ENCODE data around the gene PLCB2. TPM values are rescaled to one million over a fixed set of nuclear protein-coding genes. Genes with fewer than 3 reads are reported as not detected.
A peak's percentile ranks its signal among the peaks of the same experiment; 100 is the strongest.

Gene PLCB2
- total RNA-seq, 1 experiment from 2014 or later = 0.84 TPM

DNA sequence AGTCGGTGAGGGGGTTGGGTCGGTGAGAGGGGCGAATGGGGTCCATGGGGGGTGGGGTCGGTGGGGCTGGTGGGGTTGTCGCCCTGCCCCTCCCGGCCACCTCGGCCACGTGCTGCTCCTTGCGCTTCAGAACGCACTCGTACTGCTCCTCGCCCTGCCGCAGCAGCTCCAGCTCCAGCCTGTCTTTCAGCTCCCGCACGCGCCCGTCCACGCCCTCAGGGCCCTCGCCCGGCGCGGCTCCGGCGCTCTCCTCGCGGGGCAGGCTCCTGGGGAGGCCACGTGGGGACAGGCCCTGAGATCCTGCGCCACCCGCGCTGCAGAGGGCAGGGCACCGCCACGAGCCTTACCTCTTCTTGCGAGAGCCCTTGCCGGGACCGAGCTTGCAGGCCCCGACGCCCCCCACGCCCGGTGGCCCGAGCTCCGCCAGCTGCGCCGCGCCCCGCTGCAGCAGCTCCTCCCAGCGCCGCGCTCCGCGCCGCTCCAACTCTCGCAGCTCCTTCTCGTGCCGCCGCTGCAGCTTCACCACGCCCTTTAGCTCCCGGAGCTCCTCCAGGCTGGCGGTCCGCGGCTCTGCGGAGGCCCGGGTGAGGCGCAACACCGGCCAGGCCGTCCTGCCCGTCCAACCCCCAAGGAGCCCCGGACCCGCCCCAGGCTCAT lies 16.7 kb downstream of the PLCB2 start:
- intact Hi-C loops (cut with micrococcal nuclease) = no loop called here
- DNase-seq (ENCODE audit: unreplicated experiment) = peak; percentile 63
- Mint-ChIP-seq H3K27ac (ENCODE audit: low read depth, unreplicated experiment) (no peak overlapping the region), H3K27me3 (ENCODE audit: insufficient read depth, unreplicated experiment) (peaks cover 10% of the 10 kb centered on the region), H3K9me3 (ENCODE audit: unreplicated experiment) (no peaks in the 10 kb centered on the region), H3K36me3 (ENCODE audit: insufficient read depth, unreplicated experiment) (peaks cover 4% of the 10 kb centered on the region), H3K4me1 (ENCODE audit: insufficient read depth, unreplicated experiment) (peaks cover 4% of the 10 kb centered on the region), H3K4me3 (ENCODE audit: unreplicated experiment) (peak overlapping the region; percentile 62)
- no TSS peak for BruUV-seq (replicated peaks)
- ChIA-PET CTCF (interaction anchor here (0.5 to 9.5 kb wide), 18 partner anchors 12 to 1586 kb away, joined by 3 to 101 read pairs (median 4); partner anchors contain the start of genes CCDC9B and PLCB2), POLR2A (interaction anchor here (0.9 kb wide), 1 partner anchor 21 kb away, joined by 3 read pairs; no protein-coding TSS in a partner anchor)
- TF ChIP-seq, protein P1, sequence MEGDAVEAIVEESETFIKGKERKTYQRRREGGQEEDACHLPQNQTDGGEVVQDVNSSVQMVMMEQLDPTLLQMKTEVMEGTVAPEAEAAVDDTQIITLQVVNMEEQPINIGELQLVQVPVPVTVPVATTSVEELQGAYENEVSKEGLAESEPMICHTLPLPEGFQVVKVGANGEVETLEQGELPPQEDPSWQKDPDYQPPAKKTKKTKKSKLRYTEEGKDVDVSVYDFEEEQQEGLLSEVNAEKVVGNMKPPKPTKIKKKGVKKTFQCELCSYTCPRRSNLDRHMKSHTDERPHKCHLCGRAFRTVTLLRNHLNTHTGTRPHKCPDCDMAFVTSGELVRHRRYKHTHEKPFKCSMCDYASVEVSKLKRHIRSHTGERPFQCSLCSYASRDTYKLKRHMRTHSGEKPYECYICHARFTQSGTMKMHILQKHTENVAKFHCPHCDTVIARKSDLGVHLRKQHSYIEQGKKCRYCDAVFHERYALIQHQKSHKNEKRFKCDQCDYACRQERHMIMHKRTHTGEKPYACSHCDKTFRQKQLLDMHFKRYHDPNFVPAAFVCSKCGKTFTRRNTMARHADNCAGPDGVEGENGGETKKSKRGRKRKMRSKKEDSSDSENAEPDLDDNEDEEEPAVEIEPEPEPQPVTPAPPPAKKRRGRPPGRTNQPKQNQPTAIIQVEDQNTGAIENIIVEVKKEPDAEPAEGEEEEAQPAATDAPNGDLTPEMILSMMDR (IDR thresholded peaks at IDR 0.05; ENCODE audit: unreplicated experiment) = no peak

DNA sequence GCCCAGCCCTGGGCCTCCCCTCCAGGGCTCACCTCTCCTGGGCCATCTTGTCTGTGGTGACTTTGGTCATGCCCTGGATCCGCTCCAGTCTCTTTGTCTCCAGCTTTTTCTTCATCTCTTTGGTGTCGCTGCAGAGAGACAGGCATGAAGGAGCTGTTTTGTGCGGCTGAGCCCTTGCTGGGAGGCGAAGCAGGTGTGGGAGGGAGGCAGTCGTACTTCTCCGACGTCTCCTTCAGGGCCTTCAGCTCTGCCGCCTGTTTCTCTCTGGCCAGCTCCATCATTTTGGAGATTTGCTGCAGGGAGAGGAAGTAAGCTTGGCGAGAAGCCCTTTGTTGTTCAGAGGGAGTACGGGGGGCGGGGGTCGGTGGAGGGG lies 17.2 kb downstream of the PLCB2 start:
- DNase-seq (ENCODE audit: unreplicated experiment) = no peak
- Mint-ChIP-seq H3K4me1 (ENCODE audit: insufficient read depth, unreplicated experiment) (peaks cover 4% of the 10 kb centered on the region), H3K9me3 (ENCODE audit: unreplicated experiment) (no peaks in the 10 kb centered on the region), H3K4me3 (ENCODE audit: unreplicated experiment) (peak overlapping the region; percentile 62), H3K27ac (ENCODE audit: low read depth, unreplicated experiment) (no peak overlapping the region), H3K27me3 (ENCODE audit: insufficient read depth, unreplicated experiment) (peaks cover 5% of the 10 kb centered on the region), H3K36me3 (ENCODE audit: insufficient read depth, unreplicated experiment) (peaks cover 4% of the 10 kb centered on the region)
- BruUV-seq (replicated peaks) = no TSS peak
- intact Hi-C loops (cut with micrococcal nuclease) = no loop called here
- POLR2A ChIA-PET = interaction anchor here (0.9 kb wide), 1 partner anchor 21 kb away, joined by 3 read pairs; no protein-coding TSS in a partner anchor
- CTCF ChIA-PET = interaction anchor here (0.6 to 9.5 kb wide), 17 partner anchors 13 to 1585 kb away, joined by 3 to 101 read pairs (median 5); partner anchors contain the start of genes CCDC9B and PLCB2
- TF ChIP-seq, protein P1 (IDR thresholded peaks at IDR 0.05; ENCODE audit: unreplicated experiment) = no peak

DNA sequence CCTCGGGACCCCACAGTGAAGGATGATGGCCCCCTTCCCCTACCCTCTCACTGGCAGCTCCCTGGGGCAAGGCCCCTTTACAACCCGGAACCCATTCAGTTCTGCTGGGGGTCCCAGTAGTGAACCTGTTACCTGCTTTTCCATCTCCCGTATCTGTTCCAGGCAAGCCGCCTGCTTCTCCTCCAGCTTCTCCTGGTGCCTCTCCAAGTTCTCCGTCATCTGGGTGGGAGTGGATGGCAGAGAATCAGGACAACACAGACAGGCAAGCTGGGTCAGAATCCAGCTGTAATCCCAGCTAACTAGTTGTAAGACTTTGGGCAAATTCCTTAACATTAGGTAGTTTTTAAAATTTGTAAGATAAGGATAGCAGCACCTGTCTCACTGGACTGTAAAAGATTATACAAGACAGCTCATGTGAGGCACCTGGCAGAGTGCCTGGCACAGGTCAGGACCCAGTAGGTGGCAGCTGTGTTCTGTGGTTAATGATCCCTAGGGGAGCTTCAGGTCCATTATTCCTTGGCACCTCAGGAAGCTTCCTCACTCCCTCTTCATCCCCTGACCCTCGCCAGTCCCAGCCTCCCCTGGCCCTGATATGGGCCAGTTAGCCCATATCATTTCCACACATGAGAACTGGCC lies 18.5 kb downstream of the PLCB2 start:
- no peak overlapping the region for H3K27ac Mint-ChIP-seq (ENCODE audit: low read depth, unreplicated experiment)
- BruUV-seq (replicated peaks) = no TSS peak
- peaks cover 4% of the 10 kb centered on the region for H3K4me1 Mint-ChIP-seq (ENCODE audit: insufficient read depth, unreplicated experiment)
- peak; percentile 58 for DNase-seq (ENCODE audit: unreplicated experiment)
- H3K36me3 Mint-ChIP-seq (ENCODE audit: insufficient read depth, unreplicated experiment) = peaks cover 4% of the 10 kb centered on the region
- no peaks in the 10 kb centered on the region for H3K9me3 Mint-ChIP-seq (ENCODE audit: unreplicated experiment)
- TF ChIP-seq, protein P1 (IDR thresholded peaks at IDR 0.05; ENCODE audit: unreplicated experiment) = peak; percentile 12
- intact Hi-C loops (cut with micrococcal nuclease) = loop anchor here (1.0 kb wide), 1 partner anchor 24 kb away; no protein-coding TSS in a partner anchor
- ChIA-PET CTCF (interaction anchor here (0.7 to 9.5 kb wide), 19 partner anchors 12 to 167 kb away, joined by 3 to 101 read pairs (median 6); partner anchors contain the start of genes CCDC9B and PLCB2), POLR2A (interaction anchor here (1.0 to 1.5 kb wide), 6 partner anchors 37 to 132 kb away, joined by 3 to 5 read pairs (median 3); no protein-coding TSS in a partner anchor)
- no peak overlapping the region for H3K4me3 Mint-ChIP-seq (ENCODE audit: unreplicated experiment)
- no peaks in the 10 kb centered on the region for H3K27me3 Mint-ChIP-seq (ENCODE audit: insufficient read depth, unreplicated experiment)

GRCh38 chr15:40287968-40288367 lies 19.8 kb downstream of the PLCB2 start:
- no peak for DNase-seq (ENCODE audit: unreplicated experiment)
- H3K4me1 Mint-ChIP-seq (ENCODE audit: insufficient read depth, unreplicated experiment) = peaks cover 4% of the 10 kb centered on the region
- no peaks in the 10 kb centered on the region for H3K27me3 Mint-ChIP-seq (ENCODE audit: insufficient read depth, unreplicated experiment)
- BruUV-seq (replicated peaks) = no TSS peak
- no peaks in the 10 kb centered on the region for H3K9me3 Mint-ChIP-seq (ENCODE audit: unreplicated experiment)
- H3K27ac Mint-ChIP-seq (ENCODE audit: low read depth, unreplicated experiment) = no peak overlapping the region
- TF ChIP-seq, protein P1 (IDR thresholded peaks at IDR 0.05; ENCODE audit: unreplicated experiment) = no peak
- ChIA-PET POLR2A (no interaction called here), CTCF (interaction anchor here (1.3 to 9.5 kb wide), 8 partner anchors 11 to 134 kb away, joined by 4 to 101 read pairs (median 18); partner anchors contain the start of genes CCDC9B and PLCB2)
- no peak overlapping the region for H3K4me3 Mint-ChIP-seq (ENCODE audit: unreplicated experiment)
- intact Hi-C loops (cut with micrococcal nuclease) = no loop called here
- H3K36me3 Mint-ChIP-seq (ENCODE audit: insufficient read depth, unreplicated experiment) = peaks cover 4% of the 10 kb centered on the region

Measured in MCF 10A (cell line).